GM12872 (cell line): ENCODE results near the gene MAFF.

Experiments used
- CTCF ChIP-seq: IDR thresholded peaks from 3 replicates; pipeline ENCODE4 v1.5.1; 2011; ENCODE audit warnings: low read depth, mild to moderate bottlenecking, low read length, moderate library complexity; ENCODE audit not compliant: insufficient read depth

Gene MAFF

GRCh38 chr22:38203855-38204514, 2.2 kb downstream of the MAFF start:
- TF ChIP-seq CTCF, result no peak

DNA sequence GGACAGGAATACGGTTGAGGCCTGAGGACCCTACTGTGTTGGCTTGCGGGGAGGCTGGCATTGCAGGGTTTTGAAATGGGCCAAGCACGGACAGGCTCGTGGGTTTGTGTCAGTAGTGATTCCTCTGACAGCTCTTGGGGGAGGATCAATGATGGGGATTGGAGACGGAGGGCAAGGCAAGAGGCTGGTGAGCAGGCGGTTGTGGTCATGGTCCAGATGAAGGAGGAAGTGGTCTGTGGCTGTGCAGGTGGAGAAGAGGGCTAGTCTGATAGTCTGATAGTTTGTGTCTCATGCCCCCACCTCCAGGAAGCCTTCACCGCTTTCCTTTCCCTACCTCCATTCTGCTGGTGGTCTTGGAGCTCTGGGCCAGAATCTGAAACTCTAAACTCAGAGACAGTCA, 3.0 kb downstream of the MAFF start:
- TF ChIP-seq CTCF, result no peak

GRCh38 chr22:38205261-38206128, 3.7 kb downstream of the MAFF start:
- TF ChIP-seq CTCF, result no peak

GRCh38 chr22:38207898-38208432, 6.2 kb downstream of the MAFF start:
- TF ChIP-seq CTCF, result no peak

DNA sequence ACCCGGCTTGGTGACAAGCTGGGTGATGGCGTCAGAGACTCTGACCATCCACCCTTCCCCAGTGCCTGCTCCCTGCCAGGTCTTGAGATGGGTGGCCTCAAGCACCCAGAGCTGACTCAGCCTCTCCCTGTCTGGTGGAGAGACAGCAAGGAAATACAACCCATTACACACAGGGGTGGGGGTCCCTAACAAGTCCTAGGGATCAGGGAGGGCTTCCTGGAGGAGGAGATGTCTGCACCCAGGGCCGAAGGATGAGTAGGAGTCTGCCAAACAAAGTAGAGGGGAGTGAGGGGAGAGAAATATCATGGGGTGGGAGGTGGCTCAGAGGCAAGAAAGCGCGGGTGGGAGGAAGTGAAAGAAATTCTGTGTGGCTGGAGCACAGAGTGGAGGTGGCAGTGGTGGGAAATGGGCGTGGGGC, 6.8 kb downstream of the MAFF start:
- no peak for TF ChIP-seq CTCF

DNA sequence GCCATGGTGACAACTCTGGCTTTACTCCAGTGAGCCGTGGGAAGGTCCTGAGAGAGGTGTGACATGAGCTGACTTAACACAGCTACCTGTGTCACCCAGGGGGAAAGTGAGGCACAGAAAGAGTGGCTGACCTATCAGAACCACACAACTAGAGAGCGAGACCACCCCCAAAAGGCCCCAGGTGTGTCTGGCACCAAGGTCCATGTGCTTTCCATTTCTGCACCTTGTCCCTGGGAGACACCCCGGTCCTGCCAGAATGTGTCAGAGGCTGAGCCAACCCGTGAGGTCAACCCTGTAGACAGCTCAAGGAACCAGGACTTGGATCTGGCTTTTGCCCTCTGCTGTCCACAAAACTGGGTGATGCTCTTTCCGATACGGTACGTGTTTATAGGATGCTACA, 9.8 kb downstream of the MAFF start:
- TF ChIP-seq CTCF, result no peak

GRCh38 chr22:38212442-38212841, 10.6 kb downstream of the MAFF start:
- no peak for TF ChIP-seq CTCF
